ENCODE data around the gene ZBTB16.

DNA sequence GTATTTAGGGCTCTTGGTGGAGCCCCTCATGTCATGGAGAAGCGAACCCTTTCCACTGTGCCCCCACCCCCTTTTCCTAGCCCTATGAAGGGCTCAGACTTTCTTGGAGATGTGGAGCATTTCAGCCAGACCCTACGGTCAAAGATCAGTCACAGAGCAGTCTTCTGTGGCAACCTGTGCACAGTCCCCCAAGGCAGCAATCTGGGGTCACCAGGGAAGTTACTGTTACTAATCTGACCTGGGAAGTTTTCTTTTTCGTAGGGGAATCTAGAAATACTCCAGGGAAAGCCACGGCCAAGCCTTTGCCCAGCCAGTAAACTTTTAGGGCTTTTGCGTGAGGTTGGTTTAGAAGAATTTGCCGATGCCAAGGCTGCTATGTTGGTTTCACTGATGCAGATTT lies 50.6 kb downstream of the ZBTB16 start:
- TF ChIP-seq, protein P1, sequence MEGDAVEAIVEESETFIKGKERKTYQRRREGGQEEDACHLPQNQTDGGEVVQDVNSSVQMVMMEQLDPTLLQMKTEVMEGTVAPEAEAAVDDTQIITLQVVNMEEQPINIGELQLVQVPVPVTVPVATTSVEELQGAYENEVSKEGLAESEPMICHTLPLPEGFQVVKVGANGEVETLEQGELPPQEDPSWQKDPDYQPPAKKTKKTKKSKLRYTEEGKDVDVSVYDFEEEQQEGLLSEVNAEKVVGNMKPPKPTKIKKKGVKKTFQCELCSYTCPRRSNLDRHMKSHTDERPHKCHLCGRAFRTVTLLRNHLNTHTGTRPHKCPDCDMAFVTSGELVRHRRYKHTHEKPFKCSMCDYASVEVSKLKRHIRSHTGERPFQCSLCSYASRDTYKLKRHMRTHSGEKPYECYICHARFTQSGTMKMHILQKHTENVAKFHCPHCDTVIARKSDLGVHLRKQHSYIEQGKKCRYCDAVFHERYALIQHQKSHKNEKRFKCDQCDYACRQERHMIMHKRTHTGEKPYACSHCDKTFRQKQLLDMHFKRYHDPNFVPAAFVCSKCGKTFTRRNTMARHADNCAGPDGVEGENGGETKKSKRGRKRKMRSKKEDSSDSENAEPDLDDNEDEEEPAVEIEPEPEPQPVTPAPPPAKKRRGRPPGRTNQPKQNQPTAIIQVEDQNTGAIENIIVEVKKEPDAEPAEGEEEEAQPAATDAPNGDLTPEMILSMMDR (IDR thresholded peaks at IDR 0.05): no peak
- TF ChIP-seq POLR2A (IDR thresholded peaks at IDR 0.05): no peak
